Measurements from ENCODE around the gene SH3BP2.

GRCh38 chr4:2886622-2887021 is 93.7 kb downstream of the SH3BP2 start:
- TF ChIP-seq, protein P1, sequence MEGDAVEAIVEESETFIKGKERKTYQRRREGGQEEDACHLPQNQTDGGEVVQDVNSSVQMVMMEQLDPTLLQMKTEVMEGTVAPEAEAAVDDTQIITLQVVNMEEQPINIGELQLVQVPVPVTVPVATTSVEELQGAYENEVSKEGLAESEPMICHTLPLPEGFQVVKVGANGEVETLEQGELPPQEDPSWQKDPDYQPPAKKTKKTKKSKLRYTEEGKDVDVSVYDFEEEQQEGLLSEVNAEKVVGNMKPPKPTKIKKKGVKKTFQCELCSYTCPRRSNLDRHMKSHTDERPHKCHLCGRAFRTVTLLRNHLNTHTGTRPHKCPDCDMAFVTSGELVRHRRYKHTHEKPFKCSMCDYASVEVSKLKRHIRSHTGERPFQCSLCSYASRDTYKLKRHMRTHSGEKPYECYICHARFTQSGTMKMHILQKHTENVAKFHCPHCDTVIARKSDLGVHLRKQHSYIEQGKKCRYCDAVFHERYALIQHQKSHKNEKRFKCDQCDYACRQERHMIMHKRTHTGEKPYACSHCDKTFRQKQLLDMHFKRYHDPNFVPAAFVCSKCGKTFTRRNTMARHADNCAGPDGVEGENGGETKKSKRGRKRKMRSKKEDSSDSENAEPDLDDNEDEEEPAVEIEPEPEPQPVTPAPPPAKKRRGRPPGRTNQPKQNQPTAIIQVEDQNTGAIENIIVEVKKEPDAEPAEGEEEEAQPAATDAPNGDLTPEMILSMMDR (conservative IDR thresholded peaks at IDR 0.05; ENCODE audit: low read length): no peak
- no peak for TF ChIP-seq EZH2phosphoT487 (IDR thresholded peaks at IDR 0.05; ENCODE audit: borderline replicate concordance, low read depth, low read length)

Data from OCI-LY7 (cell line).